Stomach smooth muscle (tissue), 2 donors: ENCODE results near the gene HDAC11.

Source experiments
- H3K27ac ChIP-seq: one replicate; pipeline ENCODE4 v1.7.0; 2013; ENCODE audit warnings: mild to moderate bottlenecking, low read length, inconsistent platforms
- H3K27me3 ChIP-seq, 2 donors: one replicate each; pipeline ENCODE4 v1.7.0; 2013; ENCODE audit warnings: low read length in 2 of 2; ENCODE audit not compliant: insufficient read depth in 2 of 2, control insufficient read depth in 1 of 2
- H3K36me3 ChIP-seq, 2 donors: one replicate each; pipeline ENCODE4 v1.7.0; 2013; ENCODE audit warnings: low read length in 2 of 2; ENCODE audit not compliant: control insufficient read depth in 2 of 2, insufficient read depth in 2 of 2
- H3K4me1 ChIP-seq: one replicate; pipeline ENCODE4 v1.7.0; 2013; ENCODE audit warnings: low read length; ENCODE audit not compliant: control insufficient read depth, insufficient read depth
- H3K4me3 ChIP-seq, 2 donors: one replicate each; pipeline ENCODE4 v1.7.0; 2013; ENCODE audit warnings: low read length in 2 of 2
- H3K9ac ChIP-seq, 2 donors: one replicate each; pipeline ENCODE4 v1.7.0; 2013; ENCODE audit warnings: low read length in 2 of 2, mild to moderate bottlenecking in 1 of 2
- H3K9me3 ChIP-seq, 2 donors: one replicate each; pipeline ENCODE4 v1.7.0; 2013; ENCODE audit warnings: low read length in 2 of 2; ENCODE audit not compliant: control insufficient read depth in 2 of 2
- donor health status: healthy.
- donor health status: Pancreatic carcinoma.

The HDAC11 gene

GRCh38 chr3:13555753-13556152 lies 75.6 kb downstream of the HDAC11 start:
- Histone ChIP-seq H3K9me3 (no peaks in the 10 kb centered on the region), H3K27ac (no peak overlapping the region), H3K4me1 (peaks cover 20% of the 10 kb centered on the region), H3K4me3 (no peak overlapping the region), H3K36me3 (no peaks in the 10 kb centered on the region), H3K27me3 (peaks cover 4 to 10% of the 10 kb centered on the region in 2 donors), H3K9ac (no peak overlapping the region)
